NCI-H187 (cell line): ENCODE results near the gene MICALL2.

Source experiments
- DNase-seq, 2 experiments: peaks; one replicate each; lab custom pipeline; 2025; lab: John Stamatoyannopoulos, UW

MICALL2 gene

GRCh38 chr7:1415389-1415990 lies 43.8 kb downstream of the MICALL2 start:
- DNase-seq, result no peak

- DNase-seq, result no peak
These were observed 45.2 kb downstream of the MICALL2 start for GRCh38 chr7:1413936-1414639.

GRCh38 chr7:1412322-1413261 lies 46.7 kb downstream of the MICALL2 start:
- peak; percentile 67 to 69 for DNase-seq

GRCh38 chr7:1411414-1411813 lies 47.9 kb downstream of the MICALL2 start:
- DNase-seq, result no peak

- no peak for DNase-seq
These were observed 48.3 kb downstream of the MICALL2 start for GRCh38 chr7:1410992-1411391.

GRCh38 chr7:1409555-1409954 lies 49.7 kb downstream of the MICALL2 start:
- DNase-seq, result no peak

GRCh38 chr7:1408466-1408865 lies 50.8 kb downstream of the MICALL2 start:
- DNase-seq, result no peak

- no peak for DNase-seq
These were observed 51.4 kb downstream of the MICALL2 start for GRCh38 chr7:1407892-1408291.

GRCh38 chr7:1404898-1405548 lies 54.2 kb downstream of the MICALL2 start:
- no peak for DNase-seq

- DNase-seq, result no peak
These were observed 54.8 kb downstream of the MICALL2 start for GRCh38 chr7:1404460-1404809.

- DNase-seq, result no peak
These were observed 55.4 kb downstream of the MICALL2 start for GRCh38 chr7:1403638-1404459.

GRCh38 chr7:1402791-1403637 lies 56.3 kb downstream of the MICALL2 start:
- no peak for DNase-seq

GRCh38 chr7:1402110-1402790 lies 57.0 kb downstream of the MICALL2 start:
- DNase-seq, result no peak

- DNase-seq, result no peak
These were observed 58.3 kb downstream of the MICALL2 start for GRCh38 chr7:1401011-1401410.

GRCh38 chr7:1400371-1400770 lies 58.9 kb downstream of the MICALL2 start:
- DNase-seq, result no peak

- DNase-seq, result no peak
These were observed 61.6 kb downstream of the MICALL2 start for GRCh38 chr7:1397491-1398327.

- DNase-seq, result no peak
These were observed 63.1 kb downstream of the MICALL2 start for GRCh38 chr7:1396195-1396594.

- no peak for DNase-seq
These were observed 63.8 kb downstream of the MICALL2 start for GRCh38 chr7:1395211-1396070.
